GM04504 (cell line): ENCODE results near the gene ARHGEF12.

Experiments
- DNase-seq: peaks from one replicate; pipeline ENCODE4 v3.0.0-alpha.2; 2012; ENCODE audit warnings: low read depth

Gene ARHGEF12

GRCh38 chr11:120389693-120390584 lies 53.7 kb downstream of the ARHGEF12 start:
- DNase-seq = no peak

GRCh38 chr11:120390585-120390922 lies 54.3 kb downstream of the ARHGEF12 start:
- DNase-seq = no peak

GRCh38 chr11:120391292-120391691 lies 55.1 kb downstream of the ARHGEF12 start:
- no peak for DNase-seq

- no peak for DNase-seq
Measured at GRCh38 chr11:120391854-120392253, 55.6 kb downstream of the ARHGEF12 start.

- no peak for DNase-seq
Measured at GRCh38 chr11:120392314-120392713, 56.1 kb downstream of the ARHGEF12 start.

GRCh38 chr11:120392793-120393192 lies 56.6 kb downstream of the ARHGEF12 start:
- DNase-seq = no peak

- no peak for DNase-seq
Measured at GRCh38 chr11:120394119-120394518, 57.9 kb downstream of the ARHGEF12 start.

- no peak for DNase-seq
Measured at GRCh38 chr11:120395778-120396177, 59.6 kb downstream of the ARHGEF12 start.

GRCh38 chr11:120398132-120398531 lies 61.9 kb downstream of the ARHGEF12 start:
- no peak for DNase-seq

- DNase-seq = no peak
Measured at GRCh38 chr11:120399307-120399706, 63.1 kb downstream of the ARHGEF12 start.

- peak; percentile 93 for DNase-seq
Measured at GRCh38 chr11:120400564-120401364, 64.6 kb downstream of the ARHGEF12 start.

- DNase-seq = no peak
Measured at GRCh38 chr11:120401506-120401905, 65.3 kb downstream of the ARHGEF12 start.

- no peak for DNase-seq
Measured at GRCh38 chr11:120403966-120404365, 67.8 kb downstream of the ARHGEF12 start.

GRCh38 chr11:120404495-120404894 lies 68.3 kb downstream of the ARHGEF12 start:
- DNase-seq = no peak

GRCh38 chr11:120409655-120410054 lies 73.4 kb downstream of the ARHGEF12 start:
- no peak for DNase-seq

GRCh38 chr11:120410622-120411380 lies 74.6 kb downstream of the ARHGEF12 start:
- DNase-seq = no peak

- DNase-seq = peak; percentile 53
Measured at GRCh38 chr11:120413480-120413879, 77.3 kb downstream of the ARHGEF12 start.

- DNase-seq = no peak
Measured at GRCh38 chr11:120420572-120420971, 84.4 kb downstream of the ARHGEF12 start.

- DNase-seq = no peak
Measured at GRCh38 chr11:120424185-120424969, 88.2 kb downstream of the ARHGEF12 start.

- no peak for DNase-seq
Measured at GRCh38 chr11:120424970-120425332, 88.7 kb downstream of the ARHGEF12 start.

GRCh38 chr11:120425527-120425926 lies 89.3 kb downstream of the ARHGEF12 start:
- DNase-seq = no peak

GRCh38 chr11:120430146-120430545 lies 93.9 kb downstream of the ARHGEF12 start:
- DNase-seq = no peak
